ENCODE results near the gene KIF5C.

The KIF5C gene

DNA sequence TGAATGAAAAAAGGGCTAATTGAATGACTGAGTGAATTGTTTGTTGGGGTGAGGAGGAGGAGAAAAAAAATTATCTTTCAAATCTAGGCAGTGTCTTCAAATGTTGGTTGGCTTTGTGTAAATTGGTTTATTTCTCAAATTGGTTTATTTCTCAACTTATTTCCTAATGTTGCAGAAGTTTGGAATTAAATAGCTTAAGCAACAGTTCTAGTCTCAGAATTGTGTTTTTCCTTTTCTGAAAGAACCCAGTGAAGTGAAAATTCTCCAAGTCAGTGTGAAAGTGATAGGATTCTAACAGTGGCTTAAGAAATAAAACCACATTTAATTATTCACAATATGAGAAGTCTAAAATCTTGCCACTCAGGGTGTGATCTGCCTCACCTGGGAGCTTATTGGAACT lies 108.9 kb downstream of the KIF5C start:
- H3K9me3 ChIP-seq (ENCODE audit: severe bottlenecking), result no peaks in the 10 kb centered on the region
- no peak overlapping the region for H3K27ac ChIP-seq (ENCODE audit: poor library complexity, severe bottlenecking)
- H3K27me3 ChIP-seq (ENCODE audit: insufficient read depth, poor library complexity, severe bottlenecking), result no peaks in the 10 kb centered on the region
- no peak overlapping the region for H3K4me3 ChIP-seq (ENCODE audit: severe bottlenecking)
- no peaks in the 10 kb centered on the region for H3K36me3 ChIP-seq (ENCODE audit: low read depth)
- DNase-seq (ENCODE audit: low spot score) (no peak), ATAC-seq (ENCODE audit: low read depth) (no peak)
- TF ChIP-seq, protein P1, sequence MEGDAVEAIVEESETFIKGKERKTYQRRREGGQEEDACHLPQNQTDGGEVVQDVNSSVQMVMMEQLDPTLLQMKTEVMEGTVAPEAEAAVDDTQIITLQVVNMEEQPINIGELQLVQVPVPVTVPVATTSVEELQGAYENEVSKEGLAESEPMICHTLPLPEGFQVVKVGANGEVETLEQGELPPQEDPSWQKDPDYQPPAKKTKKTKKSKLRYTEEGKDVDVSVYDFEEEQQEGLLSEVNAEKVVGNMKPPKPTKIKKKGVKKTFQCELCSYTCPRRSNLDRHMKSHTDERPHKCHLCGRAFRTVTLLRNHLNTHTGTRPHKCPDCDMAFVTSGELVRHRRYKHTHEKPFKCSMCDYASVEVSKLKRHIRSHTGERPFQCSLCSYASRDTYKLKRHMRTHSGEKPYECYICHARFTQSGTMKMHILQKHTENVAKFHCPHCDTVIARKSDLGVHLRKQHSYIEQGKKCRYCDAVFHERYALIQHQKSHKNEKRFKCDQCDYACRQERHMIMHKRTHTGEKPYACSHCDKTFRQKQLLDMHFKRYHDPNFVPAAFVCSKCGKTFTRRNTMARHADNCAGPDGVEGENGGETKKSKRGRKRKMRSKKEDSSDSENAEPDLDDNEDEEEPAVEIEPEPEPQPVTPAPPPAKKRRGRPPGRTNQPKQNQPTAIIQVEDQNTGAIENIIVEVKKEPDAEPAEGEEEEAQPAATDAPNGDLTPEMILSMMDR (IDR thresholded peaks at IDR 0.05; ENCODE audit: poor library complexity, severe bottlenecking), result no peak
- H3K4me1 ChIP-seq (ENCODE audit: insufficient read depth, poor library complexity, severe bottlenecking), result no peaks in the 10 kb centered on the region

GRCh38 chr2:148984449-148984848 lies 109.4 kb downstream of the KIF5C start:
- H3K27me3 ChIP-seq (ENCODE audit: insufficient read depth, poor library complexity, severe bottlenecking), result no peaks in the 10 kb centered on the region
- ATAC-seq (ENCODE audit: low read depth) (no peak), DNase-seq (ENCODE audit: low spot score) (no peak)
- TF ChIP-seq, protein P1 (IDR thresholded peaks at IDR 0.05; ENCODE audit: poor library complexity, severe bottlenecking), result no peak
- no peak overlapping the region for H3K4me3 ChIP-seq (ENCODE audit: severe bottlenecking)
- H3K36me3 ChIP-seq (ENCODE audit: low read depth), result no peaks in the 10 kb centered on the region
- H3K27ac ChIP-seq (ENCODE audit: poor library complexity, severe bottlenecking), result no peak overlapping the region
- H3K9me3 ChIP-seq (ENCODE audit: severe bottlenecking), result no peaks in the 10 kb centered on the region
- H3K4me1 ChIP-seq (ENCODE audit: insufficient read depth, poor library complexity, severe bottlenecking), result no peaks in the 10 kb centered on the region

DNA sequence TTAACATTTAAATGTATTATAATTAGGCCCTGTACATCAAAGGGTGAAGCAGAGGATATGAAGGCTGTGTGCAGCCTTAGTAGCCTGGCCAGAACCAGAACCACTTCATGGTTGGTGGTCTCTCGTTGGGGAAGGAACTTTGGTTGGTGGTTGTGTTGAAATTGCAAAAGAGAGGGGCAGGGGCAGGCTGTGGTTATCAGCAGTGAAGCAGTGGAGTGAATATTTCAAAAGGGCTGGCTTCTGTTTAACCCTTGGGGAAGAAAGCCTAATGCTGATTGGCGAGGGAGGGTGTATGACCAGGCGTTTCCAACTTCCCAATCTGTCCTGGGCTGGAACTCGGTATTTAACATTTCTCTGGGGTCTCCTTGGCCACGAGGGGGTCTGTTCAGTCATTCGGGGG lies 112.3 kb downstream of the KIF5C start:
- Histone ChIP-seq H3K27ac (ENCODE audit: poor library complexity, severe bottlenecking) (no peak overlapping the region), H3K4me3 (ENCODE audit: severe bottlenecking) (no peak overlapping the region), H3K36me3 (ENCODE audit: low read depth) (no peaks in the 10 kb centered on the region), H3K9me3 (ENCODE audit: severe bottlenecking) (no peaks in the 10 kb centered on the region), H3K27me3 (ENCODE audit: insufficient read depth, poor library complexity, severe bottlenecking) (no peaks in the 10 kb centered on the region), H3K4me1 (ENCODE audit: insufficient read depth, poor library complexity, severe bottlenecking) (no peaks in the 10 kb centered on the region)
- TF ChIP-seq, protein P1 (IDR thresholded peaks at IDR 0.05; ENCODE audit: poor library complexity, severe bottlenecking), result no peak
- no peak for ATAC-seq (ENCODE audit: low read depth)
- no peak for DNase-seq (ENCODE audit: low spot score)

GRCh38 chr2:148988337-148988736 lies 113.3 kb downstream of the KIF5C start:
- Histone ChIP-seq H3K9me3 (ENCODE audit: severe bottlenecking) (no peaks in the 10 kb centered on the region), H3K27ac (ENCODE audit: poor library complexity, severe bottlenecking) (no peak overlapping the region), H3K4me3 (ENCODE audit: severe bottlenecking) (no peak overlapping the region), H3K36me3 (ENCODE audit: low read depth) (no peaks in the 10 kb centered on the region), H3K4me1 (ENCODE audit: insufficient read depth, poor library complexity, severe bottlenecking) (no peaks in the 10 kb centered on the region), H3K27me3 (ENCODE audit: insufficient read depth, poor library complexity, severe bottlenecking) (no peaks in the 10 kb centered on the region)
- TF ChIP-seq, protein P1 (IDR thresholded peaks at IDR 0.05; ENCODE audit: poor library complexity, severe bottlenecking), result no peak
- DNase-seq (ENCODE audit: low spot score) (no peak), ATAC-seq (ENCODE audit: low read depth) (no peak)

DNA sequence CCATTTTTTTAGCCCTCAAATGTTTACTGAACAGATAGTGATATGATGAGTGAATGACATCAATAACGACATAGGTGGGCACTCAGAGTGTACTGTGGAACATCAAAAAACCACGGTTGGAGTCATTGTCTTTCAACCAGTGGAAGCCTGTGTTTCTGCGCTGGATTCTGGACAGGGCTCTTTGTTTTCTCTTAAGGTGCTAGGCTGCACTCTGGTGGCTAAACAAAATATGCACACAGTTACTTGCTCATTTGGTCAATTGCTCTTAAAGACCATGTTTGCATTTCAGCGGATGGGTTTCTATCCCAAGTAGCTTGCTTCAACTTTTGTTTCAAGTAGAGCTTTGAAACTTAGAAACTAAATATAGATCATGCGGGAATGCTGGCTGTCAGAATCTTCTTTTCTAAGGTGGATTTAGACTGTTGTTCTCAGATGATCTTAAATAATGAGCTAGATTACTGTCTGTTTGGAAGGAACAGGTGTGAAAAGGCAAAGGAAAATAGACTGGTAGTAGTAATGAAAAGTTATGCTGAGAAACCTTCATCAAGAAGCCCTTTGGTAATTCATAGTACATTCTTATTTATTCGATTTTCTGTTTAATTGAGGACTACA lies 115.0 kb downstream of the KIF5C start:
- TF ChIP-seq, protein P1 (IDR thresholded peaks at IDR 0.05; ENCODE audit: poor library complexity, severe bottlenecking), result peak; percentile 83
- Histone ChIP-seq H3K36me3 (ENCODE audit: low read depth) (no peaks in the 10 kb centered on the region), H3K27ac (ENCODE audit: poor library complexity, severe bottlenecking) (no peak overlapping the region), H3K9me3 (ENCODE audit: severe bottlenecking) (no peaks in the 10 kb centered on the region), H3K4me1 (ENCODE audit: insufficient read depth, poor library complexity, severe bottlenecking) (no peaks in the 10 kb centered on the region), H3K4me3 (ENCODE audit: severe bottlenecking) (no peak overlapping the region), H3K27me3 (ENCODE audit: insufficient read depth, poor library complexity, severe bottlenecking) (no peaks in the 10 kb centered on the region)
- DNase-seq (ENCODE audit: low spot score) (no peak), ATAC-seq (ENCODE audit: low read depth) (peak; percentile 91)

All from RWPE2 (cell line).